ENCODE measurements around the gene UBR1.

- TF ChIP-seq CTCF (IDR thresholded peaks at IDR 0.05; ENCODE audit: insufficient read depth, low read length) (no peak), POLR2AphosphoS5 (IDR thresholded peaks at IDR 0.05; ENCODE audit: low read depth) (no peak), GABPA (IDR thresholded peaks at IDR 0.05; ENCODE audit: low read depth) (no peak), REST (IDR thresholded peaks at IDR 0.05; ENCODE audit: insufficient replicate concordance, low read depth) (no peak), SPI1 (IDR thresholded peaks at IDR 0.05; ENCODE audit: borderline replicate concordance, low read depth) (peak; percentile 50; the same call in 1 of the 2 replicates)
Measured at GRCh38 chr15:43144512-43144911, 38.7 kb upstream of the UBR1 start.
